Choroid plexus epithelial cell (primary cell): ENCODE measurements around the gene DIAPH3.
"Not testable (repeated sequence)": the region's sequence is repeated elsewhere in the genome, so short reads cannot be mapped to it uniquely, and the experiment has no call there.

Source experiments
- DNase-seq: peaks from one replicate; pipeline ENCODE4 v3.0.0-alpha.2; 2010; ENCODE audit warnings: low read depth
- H3K4me3 ChIP-seq: 2 replicates; pipeline ENCODE4 v1.5.1; 2011; ENCODE audit warnings: low read depth, mild to moderate bottlenecking, control low read depth, low read length, moderate library complexity
- CTCF ChIP-seq: conservative IDR thresholded peaks from 2 replicates; pipeline ENCODE4 v1.5.1; 2011; ENCODE audit warnings: low read depth, mild to moderate bottlenecking, control low read depth, inconsistent platforms, low read length, moderate library complexity

Gene DIAPH3

GRCh38 chr13:60099631-60100420, 63.9 kb downstream of the DIAPH3 start:
- no peak for TF ChIP-seq CTCF
- no peak overlapping the region for H3K4me3 ChIP-seq
- DNase-seq = no peak

GRCh38 chr13:60095300-60095699, 68.4 kb downstream of the DIAPH3 start:
- no peak for DNase-seq
- TF ChIP-seq CTCF = no peak
- no peak overlapping the region for H3K4me3 ChIP-seq

GRCh38 chr13:60094385-60095088, 69.2 kb downstream of the DIAPH3 start:
- no peak for DNase-seq
- TF ChIP-seq CTCF = no peak
- H3K4me3 ChIP-seq = no peak overlapping the region

- TF ChIP-seq CTCF = no peak
- H3K4me3 ChIP-seq = no peak overlapping the region
Measured at GRCh38 chr13:60093425-60094019, 70.2 kb downstream of the DIAPH3 start.

GRCh38 chr13:60091573-60091972, 72.2 kb downstream of the DIAPH3 start:
- no peak overlapping the region for H3K4me3 ChIP-seq
- peak; percentile 31 for TF ChIP-seq CTCF
- DNase-seq = peak; percentile 17

More at GRCh38 chr13:60093425-60094019, 70.2 kb downstream of the DIAPH3 start:
- no peak for DNase-seq

- DNase-seq = peak; percentile 34
- no peak for TF ChIP-seq CTCF
- no peak overlapping the region for H3K4me3 ChIP-seq
Measured at GRCh38 chr13:60090574-60090973, 73.2 kb downstream of the DIAPH3 start.

GRCh38 chr13:60083780-60084179, 79.9 kb downstream of the DIAPH3 start:
- DNase-seq, H3K4me3 ChIP-seq: not testable (repeated sequence)
